Cardiac fibroblast (primary cell): ENCODE measurements around the gene TSFM.
A peak's percentile ranks its signal among the peaks of the same experiment; 100 is the strongest.

Experiments used
- DNase-seq, 2 donors: peaks; one replicate each; pipeline versions ENCODE4 v3.0.0 to v3.0.0-alpha.2; 2010; ENCODE audit warnings: low read depth in 2 of 2
- H3K4me3 ChIP-seq, 2 donors: replicated peaks in 1 of 2; 1 replicate in 1 of 2; 2 replicates in 1 of 2; pipeline ENCODE4 v1.5.1; 2011; ENCODE audit warnings: low read depth in 2 of 2, low read length in 2 of 2, mild to moderate bottlenecking in 2 of 2, moderate library complexity in 1 of 2
- TF ChIP-seq, protein P1 (sequence below): IDR thresholded peaks from one replicate; pipeline ENCODE4 v1.5.1; 2011; ENCODE audit warnings: low read depth, mild to moderate bottlenecking, low read length, inconsistent platforms

TSFM gene

DNA sequence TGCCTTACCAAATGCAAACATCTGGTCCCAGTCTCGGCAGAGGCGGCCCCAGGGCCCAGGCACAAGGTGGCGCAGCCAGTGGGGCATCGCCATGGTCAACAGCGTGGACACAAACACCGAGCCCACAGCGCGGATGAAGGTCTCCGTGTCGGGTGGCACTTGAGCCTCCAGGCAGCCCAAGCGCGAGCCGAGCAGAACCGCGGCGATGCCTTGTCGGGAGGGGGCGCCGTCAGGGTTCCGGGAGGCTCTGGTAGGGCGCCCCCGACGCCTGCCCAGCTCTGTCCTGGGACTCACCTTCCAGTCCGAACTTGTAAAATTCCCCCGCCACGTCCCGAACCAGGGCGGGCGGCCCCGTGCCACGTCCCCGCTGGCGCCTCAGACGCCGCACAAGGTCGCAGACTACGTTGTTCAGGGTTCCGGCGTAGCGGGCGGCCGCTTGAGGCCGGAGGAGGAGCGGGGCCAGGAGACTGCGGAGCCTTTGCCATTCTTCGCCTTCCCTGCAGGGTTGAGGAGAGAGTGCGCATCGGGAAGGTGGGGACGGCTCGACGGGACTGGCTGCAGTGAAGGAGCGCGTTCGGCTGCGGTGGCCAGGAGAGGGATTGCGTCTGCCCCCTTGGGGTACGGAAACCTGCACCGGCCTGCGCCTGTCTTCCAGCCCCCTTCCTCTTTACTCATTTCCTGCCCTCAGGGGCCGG, 17.4 kb upstream of the TSFM start:
- peak; percentile 25 to 32 for DNase-seq
- H3K4me3 ChIP-seq, result peak overlapping the region; percentile 31 to 41
- TF ChIP-seq, protein P1, sequence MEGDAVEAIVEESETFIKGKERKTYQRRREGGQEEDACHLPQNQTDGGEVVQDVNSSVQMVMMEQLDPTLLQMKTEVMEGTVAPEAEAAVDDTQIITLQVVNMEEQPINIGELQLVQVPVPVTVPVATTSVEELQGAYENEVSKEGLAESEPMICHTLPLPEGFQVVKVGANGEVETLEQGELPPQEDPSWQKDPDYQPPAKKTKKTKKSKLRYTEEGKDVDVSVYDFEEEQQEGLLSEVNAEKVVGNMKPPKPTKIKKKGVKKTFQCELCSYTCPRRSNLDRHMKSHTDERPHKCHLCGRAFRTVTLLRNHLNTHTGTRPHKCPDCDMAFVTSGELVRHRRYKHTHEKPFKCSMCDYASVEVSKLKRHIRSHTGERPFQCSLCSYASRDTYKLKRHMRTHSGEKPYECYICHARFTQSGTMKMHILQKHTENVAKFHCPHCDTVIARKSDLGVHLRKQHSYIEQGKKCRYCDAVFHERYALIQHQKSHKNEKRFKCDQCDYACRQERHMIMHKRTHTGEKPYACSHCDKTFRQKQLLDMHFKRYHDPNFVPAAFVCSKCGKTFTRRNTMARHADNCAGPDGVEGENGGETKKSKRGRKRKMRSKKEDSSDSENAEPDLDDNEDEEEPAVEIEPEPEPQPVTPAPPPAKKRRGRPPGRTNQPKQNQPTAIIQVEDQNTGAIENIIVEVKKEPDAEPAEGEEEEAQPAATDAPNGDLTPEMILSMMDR, result peak; percentile 43

DNA sequence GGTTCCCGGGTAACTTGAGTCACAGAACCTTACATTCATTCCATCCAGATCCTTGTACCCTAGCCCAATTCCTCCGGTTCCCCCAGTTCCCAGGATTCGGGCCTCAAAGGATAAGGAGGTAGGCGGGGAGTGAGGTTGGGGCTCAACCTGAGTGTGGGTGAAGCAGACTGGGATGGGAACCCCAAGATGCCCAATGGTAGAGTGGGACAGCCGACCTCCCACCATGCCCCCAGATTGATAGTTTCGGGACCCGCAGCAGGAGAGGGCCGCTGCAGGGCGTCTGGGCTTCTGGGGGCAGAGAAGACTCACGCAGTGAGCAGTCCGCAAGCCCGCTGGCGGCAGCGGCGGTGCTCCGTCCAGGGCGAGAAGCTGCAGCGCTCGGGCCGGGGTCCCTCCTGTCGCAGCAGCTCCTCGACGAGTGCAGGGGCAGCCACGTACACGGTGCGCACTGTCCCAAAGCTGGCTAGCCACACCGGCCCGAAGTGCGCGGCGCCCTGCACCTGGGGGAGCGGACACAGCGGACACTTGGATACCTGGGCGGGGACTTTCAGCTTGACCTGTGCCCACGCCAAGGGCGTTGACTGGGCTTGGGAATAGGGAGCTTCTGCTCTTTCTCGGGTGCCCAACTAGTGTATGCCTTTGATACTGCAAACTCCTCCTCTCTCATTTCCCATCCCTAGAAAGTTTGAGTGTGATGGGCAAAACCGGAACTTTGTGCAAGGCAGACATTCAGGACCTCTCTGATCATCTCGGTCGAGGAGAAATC, 16.7 kb upstream of the TSFM start:
- no peak for DNase-seq
- peak overlapping the region; percentile 25 to 41 for H3K4me3 ChIP-seq

DNA sequence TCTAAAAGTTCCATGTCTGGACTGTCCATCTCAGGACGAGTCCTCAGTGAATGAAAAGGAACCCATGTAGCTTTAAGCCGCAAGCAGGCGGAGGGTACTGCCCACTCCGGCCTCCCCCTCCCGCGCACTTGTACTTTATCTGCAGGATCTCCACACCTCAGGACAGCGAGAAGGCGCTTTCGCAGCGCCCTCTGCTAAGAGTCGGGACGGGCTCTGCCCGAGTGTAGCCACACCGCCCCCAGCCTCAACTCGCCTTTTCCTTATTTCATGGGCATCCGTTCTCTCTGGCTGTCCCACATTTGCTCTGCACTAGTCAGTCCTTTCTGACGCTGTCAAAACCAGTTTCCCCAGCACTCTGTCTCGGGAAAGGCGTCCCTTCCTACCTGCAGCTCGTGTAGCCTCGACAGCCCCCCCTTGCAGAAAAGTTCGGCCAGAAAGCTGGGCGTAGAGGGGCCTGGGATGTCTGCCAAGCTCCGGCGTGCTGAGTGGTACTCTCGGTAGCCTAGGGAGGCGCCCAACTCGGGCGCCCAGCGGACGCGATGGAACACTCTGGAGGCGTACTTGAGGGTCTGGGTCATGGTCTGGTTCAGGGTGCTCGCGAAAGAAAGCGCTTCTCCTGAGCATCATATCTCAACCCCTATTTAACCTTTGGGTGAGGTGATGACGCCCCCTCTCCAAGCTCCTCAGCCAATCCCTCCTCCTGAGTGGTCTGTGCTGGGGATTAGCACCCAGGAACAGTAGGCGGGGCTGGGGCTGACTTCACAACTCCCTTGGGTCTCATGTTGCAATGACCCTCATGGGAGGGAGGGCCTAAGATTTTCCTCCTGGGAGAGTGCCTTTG, 15.9 kb upstream of the TSFM start, which contains the start of gene CYP27B1:
TSS of gene CYP27B1 (minus strand) at position 615 of the 841 bp plus-strand sequence. CDS start at position 578, 37 bp downstream.
- DNase-seq, result peak in 1 of 2 donors; percentile 63
- H3K4me3 ChIP-seq, result peak within 1 kb of the TSS; percentile 25 to 30
- TF ChIP-seq, protein P1, result no peak

More for the DNA sequence above, 16.7 kb upstream of the TSFM start:
- TF ChIP-seq, protein P1, result no peak

DNA sequence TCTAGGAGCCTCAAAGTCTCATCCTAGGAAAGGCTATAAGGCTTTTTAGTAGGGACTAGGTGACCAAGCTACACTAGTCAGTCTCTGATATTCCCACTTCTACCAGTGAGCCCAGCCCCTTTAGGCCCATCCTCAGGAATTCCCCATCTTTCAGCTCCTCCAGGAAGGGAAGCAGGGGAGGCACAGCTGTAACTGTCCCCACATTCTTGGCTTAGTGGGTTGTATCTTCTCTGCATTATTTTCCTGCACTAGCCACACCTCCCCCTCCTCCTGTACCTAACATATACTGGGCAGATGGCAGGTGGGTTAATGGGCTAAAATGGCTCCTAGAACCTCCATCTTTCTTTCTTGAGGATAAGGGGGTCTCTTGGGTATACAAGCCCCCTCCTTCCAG, 15.3 kb upstream of the TSFM start:
- TF ChIP-seq, protein P1, result no peak
- DNase-seq, result no peak
- no peak overlapping the region for H3K4me3 ChIP-seq

DNA sequence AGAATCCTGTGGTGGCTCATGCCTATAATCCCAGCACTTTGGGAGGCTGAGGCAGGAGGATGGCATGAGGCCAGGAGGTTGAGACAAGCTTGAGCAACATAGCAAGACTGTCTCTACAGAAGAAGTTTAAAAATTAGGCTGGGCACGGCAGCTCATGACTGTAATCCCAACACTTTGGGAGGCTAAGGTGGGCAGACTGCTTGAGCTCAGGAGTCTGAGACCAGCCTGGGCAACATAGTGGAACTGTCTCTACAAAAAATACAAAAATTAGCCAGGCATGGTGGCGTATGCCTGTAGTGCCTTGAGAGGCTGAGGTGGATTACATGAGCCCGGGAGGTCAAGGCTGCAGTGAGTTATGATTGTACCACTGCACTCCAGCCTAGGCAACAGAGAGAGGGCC, 14.7 kb upstream of the TSFM start:
- H3K4me3 ChIP-seq, result no peak overlapping the region
- TF ChIP-seq, protein P1, result no peak
- DNase-seq, result no peak

DNA sequence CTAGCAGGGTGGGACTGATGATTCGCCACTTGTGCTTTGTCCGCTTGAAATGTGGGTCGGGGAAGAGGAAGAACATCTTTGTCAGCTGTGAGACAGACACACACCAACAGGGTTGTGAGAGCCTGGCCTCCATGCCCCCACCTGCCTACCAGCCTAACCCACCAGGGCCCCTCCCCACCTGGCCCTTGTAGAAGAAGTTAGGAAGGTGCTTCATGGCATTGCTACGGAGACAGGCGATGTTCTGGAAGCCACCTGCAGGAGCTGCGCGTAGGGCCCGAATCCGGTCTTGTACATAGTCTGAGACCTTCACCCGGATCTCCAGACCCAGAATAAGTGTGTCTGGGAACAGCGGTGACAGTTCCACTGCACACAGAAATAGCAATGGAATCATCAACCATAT, 13.0 kb upstream of the TSFM start:
- no peak for DNase-seq
- TF ChIP-seq, protein P1, result no peak
- no peak overlapping the region for H3K4me3 ChIP-seq
